Heart left ventricle (tissue), 16 donors: ENCODE results near the gene SIGLEC15. TPM values are rescaled to one million over a fixed set of nuclear protein-coding genes. Genes with fewer than 3 reads are reported as not detected.

ENCODE experiments used
- ATAC-seq, 4 donors: fragments of 200-7000 bp; cut with Tn5 transposase; one replicate each; pipeline ENCODE4 v1.9.1; 2020 to 2022; ENCODE audit warnings: moderate library complexity in 4 of 4, mild to moderate bottlenecking in 3 of 4, moderate number of reproducible peaks in 1 of 4
- DNase-seq, 5 donors: peaks; one replicate each; pipeline ENCODE4 v3.0.0-alpha.2; 2020
- H3K27ac ChIP-seq, 12 donors: fragments of 200-600 bp; sonication (generic) in 4 of 12; one replicate each; pipeline versions ENCODE4 v1.5.0 to v1.8.0; 2016 to 2022; ENCODE audit warnings: mild to moderate bottlenecking in 2 of 12
- H3K27me3 ChIP-seq, 9 donors: fragments of 200-600 bp; sonication (generic) in 2 of 9; one replicate each; pipeline versions ENCODE4 v1.5.1 to v1.8.0; 2016 to 2022; ENCODE audit warnings: mild to moderate bottlenecking in 3 of 9
- H3K36me3 ChIP-seq, 9 donors: fragments of 200-600 bp; sonication (generic) in 2 of 9; one replicate each; pipeline versions ENCODE4 v1.5.0 to v1.8.0; 2018 to 2022; ENCODE audit warnings: mild to moderate bottlenecking in 2 of 9
- H3K4me1 ChIP-seq, 12 donors: fragments of 200-600 bp; sonication (generic) in 4 of 12; one replicate each; pipeline versions ENCODE4 v1.5.0 to v1.8.0; 2016 to 2022; ENCODE audit warnings: mild to moderate bottlenecking in 3 of 12
- H3K4me3 ChIP-seq, 12 donors: fragments of 200-600 bp; sonication (generic) in 4 of 12; one replicate each; pipeline versions ENCODE4 v1.5.0 to v1.8.0; 2017 to 2022; ENCODE audit warnings: mild to moderate bottlenecking in 9 of 12, moderate library complexity in 4 of 12
- H3K9me3 ChIP-seq, 12 donors: fragments of 200-600 bp; sonication (generic) in 4 of 12; one replicate each; pipeline versions ENCODE4 v1.5.0 to v1.8.0; 2016 to 2022; ENCODE audit warnings: mild to moderate bottlenecking in 1 of 12
- POLR2A ChIP-seq, 2 donors: fragments of 450-650 bp; IDR thresholded peaks; one replicate each; pipeline ENCODE4 v1.6.1; 2017; ENCODE audit warnings: antibody characterized with exemption in 2 of 2, mild to moderate bottlenecking in 2 of 2, moderate library complexity in 2 of 2
- WGBS, 4 donors: extraction: QIAGEN DNeasy Blood & Tissue Kit in 2 of 4; methylation state at CpG; one replicate each; pipeline versions ENCODE4 v1.1.5 to v1.1.7; 2013 to 2018; 5-methylcytosine and 5-hydroxymethylcytosine counted together
- intact Hi-C, 10 donors: fragments of 100-400 bp; cut with DNase I; formaldehyde crosslinking; loops; one replicate each; pipeline versions ENCODE4 v1.11.1 to v1.14.2; 2022
- polyA plus RNA-seq, 2 donors: library from polyadenylated mRNA; stranded (reverse); fragments of 200-250 nt; gene quantifications; one replicate each; pipeline ENCODE4 v1.2.3, GENCODE V29; 2013
- total RNA-seq, 9 donors: library from RNA; depleted of rRNA in 2 of 9; stranded (reverse); fragments of >200 nt in 2 of 9; fragmentation: NEBNext Ultra II Directional in 3 of 9; extraction: Animal tissue kit (Norgen Biotek cat#: 25700) in 3 of 9; gene quantifications; one replicate each; pipeline versions ENCODE4 v1.1.0 to v1.2.4, GENCODE V29; 2016 to 2023
- TF ChIP-seq, protein P1 (sequence below), 12 donors: fragments of 200-600 bp; sonication (generic) in 4 of 12; IDR thresholded peaks; one replicate each; pipeline versions ENCODE4 v1.5.0 to v1.8.0; 2018 to 2022; ENCODE audit warnings: antibody characterized with exemption in 12 of 12, mild to moderate bottlenecking in 5 of 12
- donor health status: ischemic (EF 13 %, LVEDD 7.1; RV severe dilation, severe dysfunction).
- donor health status: healthy with polysubstance abuse.
- donor health status: DM: no; HTN: yes; CAD: no.
- donor health status: DM: no; HTN: no; CAD: no.
- donor health status: ischemic (EF 25% LVEDD 6.9; RV normal size, moderate dysfunction).
- donor health status: ischemic (EF 25% LVEDD 5.7; RV mildly dilated, moderate dysfunction).
- donor health status: healthy.
- donor health status: DM: yes; HTN: yes; CAD: no.
- donor health status: ischemic (EF 35%, LVEDD 5.7; RV mildly dilated, moderate dysfunction).
- donor health status: nonischemic (EF 11% LVEDD 7.7; RV severe dilation, severe dysfunction).
- donor health status: DM: yes; HTN: yes; CAD: no.
- donor health status: PGD.
- donor health status: ischemic (EF 29% LVEDD 5.4; RV normal size, mild dysfunction).
- donor health status: nonischemic (EF 23%, LVEDD 6.1; RV moderate dilation, normal function).

The SIGLEC15 gene
- total and polyA plus RNA-seq, 11 donors: 0.08 to 0.77 (median 0.38) TPM; not detected in 4

DNA sequence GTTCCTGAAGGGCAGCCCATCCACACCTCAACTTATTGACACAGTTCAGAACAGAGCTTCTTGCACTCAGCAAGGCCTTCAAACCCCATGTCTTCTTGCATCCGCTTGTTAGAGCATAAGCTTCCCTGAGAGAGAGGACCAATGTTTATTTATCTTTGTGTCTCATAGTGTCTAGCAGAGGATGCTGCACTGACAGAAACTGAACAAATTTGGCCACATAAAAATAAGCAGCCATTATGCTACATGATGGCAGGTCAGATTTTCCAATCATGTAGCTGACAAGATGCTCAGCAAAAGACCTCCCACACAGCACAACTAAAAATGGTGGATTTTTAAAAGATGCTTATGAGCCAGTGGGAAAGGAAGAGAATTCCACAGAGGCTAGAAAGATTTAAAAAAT lies 38.1 kb upstream of the SIGLEC15 start:
- no peak for ATAC-seq
- Histone ChIP-seq H3K4me1 (peaks cover 0 to 8% (median 2%) of the 10 kb centered on the region in 12 donors), H3K27ac (no peak overlapping the region), H3K27me3 (no peaks in the 10 kb centered on the region), H3K9me3 (peaks cover 0 to 6% (median 0%) of the 10 kb centered on the region in 12 donors), H3K36me3 (no peaks in the 10 kb centered on the region), H3K4me3 (no peak overlapping the region)
- intact Hi-C loops: loop anchor here in 1 of 10 donors (5.0 kb wide), 1 partner anchor 35 kb away; no protein-coding TSS in a partner anchor
- WGBS, 4 donors: 97 to 100% (median 100%) methylated on average over 1 of the region's 1 CpG
- no peak for TF ChIP-seq POLR2A (IDR thresholded peaks at IDR 0.05)
- TF ChIP-seq, protein P1, sequence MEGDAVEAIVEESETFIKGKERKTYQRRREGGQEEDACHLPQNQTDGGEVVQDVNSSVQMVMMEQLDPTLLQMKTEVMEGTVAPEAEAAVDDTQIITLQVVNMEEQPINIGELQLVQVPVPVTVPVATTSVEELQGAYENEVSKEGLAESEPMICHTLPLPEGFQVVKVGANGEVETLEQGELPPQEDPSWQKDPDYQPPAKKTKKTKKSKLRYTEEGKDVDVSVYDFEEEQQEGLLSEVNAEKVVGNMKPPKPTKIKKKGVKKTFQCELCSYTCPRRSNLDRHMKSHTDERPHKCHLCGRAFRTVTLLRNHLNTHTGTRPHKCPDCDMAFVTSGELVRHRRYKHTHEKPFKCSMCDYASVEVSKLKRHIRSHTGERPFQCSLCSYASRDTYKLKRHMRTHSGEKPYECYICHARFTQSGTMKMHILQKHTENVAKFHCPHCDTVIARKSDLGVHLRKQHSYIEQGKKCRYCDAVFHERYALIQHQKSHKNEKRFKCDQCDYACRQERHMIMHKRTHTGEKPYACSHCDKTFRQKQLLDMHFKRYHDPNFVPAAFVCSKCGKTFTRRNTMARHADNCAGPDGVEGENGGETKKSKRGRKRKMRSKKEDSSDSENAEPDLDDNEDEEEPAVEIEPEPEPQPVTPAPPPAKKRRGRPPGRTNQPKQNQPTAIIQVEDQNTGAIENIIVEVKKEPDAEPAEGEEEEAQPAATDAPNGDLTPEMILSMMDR (IDR thresholded peaks at IDR 0.05): no peak
- DNase-seq: no peak

DNA sequence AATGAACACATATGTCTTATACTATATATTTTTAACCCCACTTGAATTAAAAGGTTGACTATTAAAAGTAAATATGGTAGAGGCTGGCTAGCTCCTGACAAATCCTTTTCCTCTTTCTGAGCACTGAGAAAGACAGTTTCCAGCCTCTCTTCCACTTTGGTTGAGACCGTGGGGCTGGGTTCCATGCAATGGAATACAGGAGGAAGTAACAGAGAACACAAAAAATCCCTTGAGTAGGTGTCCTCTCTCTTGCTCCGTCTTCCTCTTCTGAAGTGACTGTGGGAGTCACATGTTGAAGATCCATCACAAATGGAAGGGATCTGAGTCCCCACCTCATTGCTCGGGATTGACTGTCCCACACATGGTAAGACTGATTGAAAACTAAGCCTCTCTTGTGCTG lies 36.6 kb upstream of the SIGLEC15 start:
- Histone ChIP-seq H3K27ac (no peak overlapping the region), H3K4me1 (peaks cover 0 to 8% (median 2%) of the 10 kb centered on the region in 12 donors), H3K27me3 (no peaks in the 10 kb centered on the region), H3K4me3 (no peak overlapping the region), H3K36me3 (no peaks in the 10 kb centered on the region), H3K9me3 (peaks cover 0 to 15% (median 0%) of the 10 kb centered on the region in 12 donors)
- WGBS, 4 donors: 89 to 92% (median 91%) methylated on average over 3 of the region's 3 CpGs
- TF ChIP-seq, protein P1 (IDR thresholded peaks at IDR 0.05): no peak
- TF ChIP-seq POLR2A (IDR thresholded peaks at IDR 0.05): no peak
- DNase-seq: no peak
- no peak for ATAC-seq
- intact Hi-C loops: loop anchor here in 1 of 10 donors (5.0 kb wide), 1 partner anchor 33 kb away; no protein-coding TSS in a partner anchor

DNA sequence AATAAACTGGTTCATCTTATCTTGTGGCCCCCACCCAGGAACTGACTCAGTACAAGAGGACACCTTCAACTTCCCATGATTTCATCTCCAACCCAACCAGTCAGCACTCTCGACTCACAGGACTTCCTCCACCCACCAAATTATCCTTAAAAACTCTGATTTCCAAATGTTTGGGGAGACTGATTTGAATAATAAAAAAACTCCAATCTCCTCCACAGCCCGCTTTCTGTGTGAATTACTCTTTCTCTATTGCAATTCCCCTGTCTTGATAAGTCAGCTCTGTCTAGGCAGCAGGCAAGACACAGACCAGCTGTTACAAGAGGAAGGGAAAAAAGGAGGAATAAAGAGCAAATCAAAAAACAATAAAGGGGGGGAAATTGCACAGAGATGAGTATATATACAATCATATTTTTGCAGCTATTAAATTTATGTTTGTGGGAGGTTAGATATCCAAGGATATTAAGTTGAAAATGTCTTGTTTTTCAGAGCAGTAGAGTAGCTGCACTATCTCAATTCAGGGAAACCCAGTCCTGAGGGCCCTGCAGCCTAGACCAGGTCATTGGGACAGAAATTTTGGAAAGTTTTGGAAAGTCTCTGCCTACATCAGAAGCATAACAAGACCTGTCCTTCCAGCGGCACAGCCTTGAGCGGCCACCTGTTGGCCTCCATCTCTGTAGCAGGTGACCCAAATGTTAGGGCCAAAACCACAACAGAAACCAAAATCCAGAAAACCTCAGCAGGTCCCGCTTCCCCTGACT lies 32.8 kb upstream of the SIGLEC15 start:
- TF ChIP-seq, protein P1 (IDR thresholded peaks at IDR 0.05): no peak
- TF ChIP-seq POLR2A (IDR thresholded peaks at IDR 0.05): no peak
- Histone ChIP-seq H3K27me3 (no peaks in the 10 kb centered on the region), H3K4me3 (no peak overlapping the region), H3K27ac (no peak overlapping the region), H3K36me3 (no peaks in the 10 kb centered on the region), H3K4me1 (no peaks in the 10 kb centered on the region), H3K9me3 (peaks cover 0 to 15% (median 0%) of the 10 kb centered on the region in 12 donors)
- no peak for ATAC-seq
- intact Hi-C loops: no loop called here
- no peak for DNase-seq
- WGBS, 4 donors: 77 to 85% (median 82%) methylated on average over 5 of the region's 5 CpGs

DNA sequence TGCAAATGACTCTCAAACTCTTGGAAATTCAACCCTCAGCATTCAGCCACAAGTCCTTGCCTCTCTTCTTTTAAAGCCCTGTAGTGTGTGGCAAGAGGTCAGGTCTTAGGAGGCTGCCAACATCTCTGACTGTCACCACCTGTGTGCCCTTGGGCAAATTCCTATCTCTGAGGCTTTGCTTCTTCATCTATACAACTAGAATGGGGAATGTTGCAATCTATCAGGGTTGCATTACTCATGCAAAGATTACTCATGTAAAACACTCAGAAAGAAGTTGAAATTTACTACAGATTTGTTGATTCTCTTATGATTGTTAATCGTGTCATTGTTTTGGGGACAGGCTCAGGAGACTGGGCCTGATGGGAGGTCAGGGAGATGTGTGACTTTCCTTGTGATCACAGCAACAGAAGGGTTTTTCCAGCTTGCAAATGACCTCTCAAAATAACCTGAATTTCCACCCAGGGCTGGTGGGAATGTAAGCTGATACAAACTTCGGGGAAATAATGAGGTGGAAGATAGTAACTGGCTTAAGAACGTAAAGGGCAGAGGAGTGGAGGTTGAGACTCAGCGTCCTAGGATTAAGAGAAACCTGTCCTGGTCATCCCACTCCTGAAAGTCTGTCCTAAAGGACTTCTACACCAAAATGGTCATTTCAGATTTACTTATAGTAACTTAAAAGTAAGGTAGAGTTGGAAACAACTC lies 32.1 kb upstream of the SIGLEC15 start:
- no peak for DNase-seq
- no peaks in the 10 kb centered on the region for H3K4me1 ChIP-seq
- no peak for TF ChIP-seq POLR2A (IDR thresholded peaks at IDR 0.05)
- TF ChIP-seq, protein P1 (IDR thresholded peaks at IDR 0.05): no peak
- no peaks in the 10 kb centered on the region for H3K27me3 ChIP-seq
- WGBS, 4 donors: 53 to 57% (median 55%) methylated on average over 4 of the region's 4 CpGs
- no peaks in the 10 kb centered on the region for H3K36me3 ChIP-seq
- no peak overlapping the region for H3K27ac ChIP-seq
- H3K4me3 ChIP-seq: no peak overlapping the region
- no peak for ATAC-seq
- peaks cover 0 to 15% (median 0%) of the 10 kb centered on the region in 12 donors for H3K9me3 ChIP-seq
- intact Hi-C loops: no loop called here
